Skeletal muscle tissue (tissue), 4 donors: ENCODE results near the gene AFG3L2. TPM values are rescaled to one million over a fixed set of nuclear protein-coding genes. Genes with fewer than 3 reads are reported as not detected.

Experiments used
- H3K27ac ChIP-seq: one replicate; pipeline ENCODE4 v1.7.0; 2013; ENCODE audit warnings: mild to moderate bottlenecking, low read depth, low read length, inconsistent platforms
- H3K27me3 ChIP-seq, 3 donors: one replicate each; pipeline ENCODE4 v1.7.0; 2013; ENCODE audit warnings: low read length in 3 of 3; ENCODE audit not compliant: control insufficient read depth in 3 of 3, insufficient read depth in 3 of 3
- H3K36me3 ChIP-seq, 3 donors: one replicate each; pipeline ENCODE4 v1.7.0; 2013; ENCODE audit warnings: low read length in 3 of 3; ENCODE audit not compliant: control insufficient read depth in 3 of 3, insufficient read depth in 3 of 3
- H3K4me1 ChIP-seq, 3 donors: one replicate each; pipeline ENCODE4 v1.7.0; 2013; ENCODE audit warnings: low read length in 3 of 3, mild to moderate bottlenecking in 3 of 3; ENCODE audit not compliant: control insufficient read depth in 3 of 3, insufficient read depth in 3 of 3
- H3K4me3 ChIP-seq, 3 donors: one replicate each; pipeline ENCODE4 v1.7.0; 2013; ENCODE audit warnings: low read length in 3 of 3
- H3K9ac ChIP-seq, 3 donors: one replicate each; pipeline ENCODE4 v1.7.0; 2013; ENCODE audit warnings: low read length in 3 of 3, mild to moderate bottlenecking in 3 of 3, moderate library complexity in 2 of 3, low read depth in 1 of 3
- H3K9me3 ChIP-seq, 3 donors: one replicate each; pipeline ENCODE4 v1.7.0; 2013; ENCODE audit warnings: low read length in 3 of 3; ENCODE audit not compliant: control insufficient read depth in 3 of 3
- total RNA-seq: library from RNA; depleted of rRNA; stranded (reverse); fragments of >200 nt; gene quantifications from one replicate; pipeline ENCODE4 v1.2.3, GENCODE V29; 2014
- donor health status: Osteomylitis.

Gene AFG3L2
- total RNA-seq, 1 donor from 2014 or later = 60.5 TPM

GRCh38 chr18:12371590-12371989, 5.4 kb downstream of the AFG3L2 start:
- no peaks in the 10 kb centered on the region for H3K27me3 ChIP-seq
- H3K27ac ChIP-seq = no peak overlapping the region
- peak overlapping the region in 1 of 3 donors; percentile 2 for H3K9ac ChIP-seq
- H3K9me3 ChIP-seq = no peaks in the 10 kb centered on the region
- peaks cover 24 to 42% (median 30%) of the 10 kb centered on the region in 3 donors for H3K4me1 ChIP-seq
- peaks cover 14 to 23% (median 15%) of the 10 kb centered on the region in 3 donors for H3K36me3 ChIP-seq
- H3K4me3 ChIP-seq = no peak overlapping the region

DNA sequence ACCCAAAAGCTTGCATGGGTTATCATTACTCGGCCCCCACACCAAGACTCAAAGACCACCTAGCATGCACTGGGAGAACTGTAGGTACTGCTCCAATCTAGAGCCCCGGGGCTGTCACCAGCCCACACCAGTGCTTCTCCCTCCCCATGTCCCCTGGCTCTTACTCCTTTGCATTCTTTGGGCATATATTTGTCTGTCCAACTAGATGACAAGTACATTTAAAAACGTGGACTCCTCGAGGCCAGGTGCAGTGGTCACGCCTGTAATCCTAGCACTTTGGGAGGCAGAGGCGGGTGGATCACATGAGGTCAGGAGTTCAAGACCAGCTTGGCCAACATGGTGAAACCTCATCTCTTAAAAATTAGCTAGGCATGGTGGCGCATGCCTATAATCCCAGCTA, 7.8 kb downstream of the AFG3L2 start:
- Histone ChIP-seq H3K27me3 (no peaks in the 10 kb centered on the region), H3K9me3 (no peaks in the 10 kb centered on the region), H3K4me1 (peaks cover 12 to 19% (median 19%) of the 10 kb centered on the region in 3 donors), H3K4me3 (no peak overlapping the region), H3K9ac (no peak overlapping the region), H3K27ac (no peak overlapping the region), H3K36me3 (peaks cover 30 to 42% (median 32%) of the 10 kb centered on the region in 3 donors)

DNA sequence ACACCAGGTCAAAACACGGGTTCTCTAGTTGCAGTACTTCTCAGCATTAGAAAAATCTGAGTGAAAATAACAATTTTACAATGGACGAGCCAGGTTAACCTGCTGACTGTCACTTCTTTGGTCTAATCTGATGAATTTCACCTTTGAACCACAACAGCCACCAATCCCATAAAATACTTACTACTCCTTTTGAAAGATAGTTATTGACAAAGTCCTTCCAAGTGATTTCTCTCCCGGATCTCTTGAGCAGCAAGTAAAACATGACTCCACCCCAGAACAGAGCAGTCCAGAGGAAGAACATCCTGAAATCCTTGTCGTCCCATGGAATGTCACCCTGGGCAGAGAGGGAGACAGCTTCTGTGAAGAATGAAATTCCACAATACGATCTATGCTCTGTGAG, 10.2 kb downstream of the AFG3L2 start:
- no peaks in the 10 kb centered on the region for H3K9me3 ChIP-seq
- no peak overlapping the region for H3K4me3 ChIP-seq
- no peak overlapping the region for H3K27ac ChIP-seq
- no peaks in the 10 kb centered on the region for H3K27me3 ChIP-seq
- H3K4me1 ChIP-seq = peaks cover 9 to 23% (median 19%) of the 10 kb centered on the region in 3 donors
- H3K36me3 ChIP-seq = peaks cover 38 to 60% (median 46%) of the 10 kb centered on the region in 3 donors
- H3K9ac ChIP-seq = no peak overlapping the region

GRCh38 chr18:12366379-12366778, 10.6 kb downstream of the AFG3L2 start:
- no peaks in the 10 kb centered on the region for H3K27me3 ChIP-seq
- peaks cover 39 to 58% (median 50%) of the 10 kb centered on the region in 3 donors for H3K36me3 ChIP-seq
- H3K4me1 ChIP-seq = peaks cover 9 to 26% (median 23%) of the 10 kb centered on the region in 3 donors
- no peak overlapping the region for H3K27ac ChIP-seq
- H3K9ac ChIP-seq = no peak overlapping the region
- no peak overlapping the region for H3K4me3 ChIP-seq
- no peaks in the 10 kb centered on the region for H3K9me3 ChIP-seq

- H3K9ac ChIP-seq = peak overlapping the region in 1 of 3 donors; percentile 36
Measured at GRCh38 chr18:12362473-12363174, 14.4 kb downstream of the AFG3L2 start.

DNA sequence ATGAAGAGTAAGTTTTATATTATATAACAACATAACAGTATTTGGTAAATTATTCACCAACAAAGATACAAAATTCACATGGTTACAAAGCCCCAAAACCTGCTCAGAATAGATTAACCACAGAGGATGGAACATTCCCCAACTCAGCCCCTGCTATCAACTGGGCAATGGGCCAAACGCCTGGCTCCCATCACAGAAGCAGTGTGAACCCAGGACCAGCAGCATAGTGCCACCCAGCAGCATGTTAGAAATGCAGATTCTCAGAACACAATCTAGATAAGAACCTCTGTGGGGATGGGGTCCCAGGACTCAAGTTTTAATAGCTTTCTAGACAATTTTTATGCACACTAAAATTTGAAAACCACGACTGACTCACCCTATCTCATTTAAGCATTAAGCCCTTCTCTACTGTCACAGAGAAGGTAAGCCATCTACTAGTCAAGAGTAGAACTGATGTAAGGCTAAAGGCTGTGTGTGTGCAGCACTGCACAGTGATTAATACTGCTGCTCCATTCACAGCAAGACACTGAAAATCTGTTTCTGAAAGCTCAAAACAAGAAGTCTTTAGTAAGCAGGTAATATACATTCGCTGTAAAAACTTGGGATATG, 15.2 kb downstream of the AFG3L2 start:
- Histone ChIP-seq H3K27ac (no peak overlapping the region), H3K4me1 (peaks cover 9 to 22% (median 18%) of the 10 kb centered on the region in 3 donors), H3K36me3 (peaks cover 49 to 66% (median 54%) of the 10 kb centered on the region in 3 donors), H3K27me3 (no peaks in the 10 kb centered on the region), H3K4me3 (no peak overlapping the region), H3K9me3 (no peaks in the 10 kb centered on the region), H3K9ac (peak overlapping the region in 1 of 3 donors; percentile 0)

More at GRCh38 chr18:12362473-12363174, 14.4 kb downstream of the AFG3L2 start:
- H3K27me3 ChIP-seq = no peaks in the 10 kb centered on the region
- H3K36me3 ChIP-seq = peaks cover 51 to 67% (median 55%) of the 10 kb centered on the region in 3 donors
- peak overlapping the region; percentile 46 for H3K27ac ChIP-seq
- H3K9me3 ChIP-seq = no peaks in the 10 kb centered on the region
- no peak overlapping the region for H3K4me3 ChIP-seq
- H3K4me1 ChIP-seq = peaks cover 9 to 22% (median 18%) of the 10 kb centered on the region in 3 donors

- H3K4me1 ChIP-seq = peaks cover 9 to 18% (median 17%) of the 10 kb centered on the region in 3 donors
Measured at GRCh38 chr18:12359515-12359927, 17.5 kb downstream of the AFG3L2 start.

DNA sequence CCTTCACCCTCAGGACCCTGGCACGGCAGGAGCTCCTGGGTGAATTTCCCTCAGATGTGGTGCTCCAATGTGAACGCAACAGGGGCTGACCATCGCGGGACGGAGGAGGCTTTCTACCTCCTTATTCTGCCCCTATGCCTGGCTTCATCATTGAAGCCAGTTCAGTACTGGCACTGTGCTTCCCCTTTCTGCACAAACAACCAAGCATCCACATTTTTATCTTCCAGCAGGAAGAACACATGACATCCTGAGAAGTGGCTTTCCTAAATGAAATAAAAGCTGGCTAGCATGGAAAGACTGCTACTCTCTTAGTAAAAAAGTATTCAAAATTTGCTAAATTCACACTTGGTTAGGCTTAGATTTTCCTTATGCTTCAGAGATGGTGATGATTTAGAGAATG, 24.8 kb downstream of the AFG3L2 start:
- H3K27me3 ChIP-seq = no peaks in the 10 kb centered on the region
- H3K27ac ChIP-seq = no peak overlapping the region
- H3K9me3 ChIP-seq = no peaks in the 10 kb centered on the region
- H3K4me3 ChIP-seq = no peak overlapping the region
- no peaks in the 10 kb centered on the region for H3K4me1 ChIP-seq
- H3K36me3 ChIP-seq = peaks cover 60 to 69% (median 64%) of the 10 kb centered on the region in 3 donors
- H3K9ac ChIP-seq = no peak overlapping the region

More at GRCh38 chr18:12359515-12359927, 17.5 kb downstream of the AFG3L2 start:
- Histone ChIP-seq H3K4me3 (no peak overlapping the region), H3K27ac (no peak overlapping the region), H3K9me3 (no peaks in the 10 kb centered on the region), H3K9ac (no peak overlapping the region), H3K27me3 (no peaks in the 10 kb centered on the region), H3K36me3 (peaks cover 47 to 61% (median 51%) of the 10 kb centered on the region in 3 donors)

DNA sequence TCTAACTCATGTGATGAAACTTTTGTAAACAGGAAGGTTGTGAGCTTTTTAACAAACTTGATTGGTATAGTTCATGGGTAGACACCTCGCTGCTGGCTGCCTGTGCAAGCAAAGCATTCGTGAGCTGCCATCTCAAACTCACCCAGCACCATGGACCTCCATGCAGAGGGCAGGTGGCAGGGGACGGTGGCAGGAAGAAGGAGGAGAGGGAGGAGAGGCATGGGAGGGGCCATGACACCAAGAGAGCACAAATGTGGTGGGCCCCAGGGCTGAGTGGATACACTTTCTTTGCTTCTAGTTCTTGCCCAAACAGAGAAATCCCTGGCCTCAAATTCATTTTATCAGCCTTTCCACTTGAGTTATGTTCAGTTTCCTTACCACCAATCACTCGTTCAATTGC, 29.1 kb downstream of the AFG3L2 start:
- Histone ChIP-seq H3K9ac (no peak overlapping the region), H3K27me3 (no peaks in the 10 kb centered on the region), H3K4me1 (no peaks in the 10 kb centered on the region), H3K27ac (no peak overlapping the region), H3K36me3 (peaks cover 67 to 77% (median 75%) of the 10 kb centered on the region in 3 donors), H3K4me3 (no peak overlapping the region), H3K9me3 (no peaks in the 10 kb centered on the region)

- no peak overlapping the region for H3K27ac ChIP-seq
- H3K9ac ChIP-seq = no peak overlapping the region
- no peaks in the 10 kb centered on the region for H3K4me1 ChIP-seq
- peaks cover 59 to 79% (median 78%) of the 10 kb centered on the region in 3 donors for H3K36me3 ChIP-seq
- H3K4me3 ChIP-seq = no peak overlapping the region
- no peaks in the 10 kb centered on the region for H3K9me3 ChIP-seq
- H3K27me3 ChIP-seq = no peaks in the 10 kb centered on the region
Measured at GRCh38 chr18:12346240-12346565, 30.8 kb downstream of the AFG3L2 start.
